AG04450 (cell line): ENCODE data around the gene GPS1. TPM values are rescaled to one million over a fixed set of nuclear protein-coding genes. Genes with fewer than 3 reads are reported as not detected.

Experiments used
- CTCF ChIA-PET: fragments of 300-600, 350-600 bp; formaldehyde crosslinking; extraction: SDS; loops from one replicate; lab custom pipeline; 2022; ENCODE audit warnings: antibody characterized with exemption, inconsistent platforms; lab: Charles Lee
- POLR2A ChIA-PET: fragments of 350-600 bp; formaldehyde crosslinking; extraction: SDS; loops from one replicate; lab custom pipeline; 2021; ENCODE audit warnings: antibody characterized with exemption, inconsistent platforms; lab: Yijun Ruan, JAX
- DNase-seq: peaks from one replicate; pipeline ENCODE4 v3.0.0-alpha.2; 2011; ENCODE audit warnings: low read depth, low spot score
- H3K27ac ChIP-seq: one replicate; pipeline ENCODE4 v1.5.1; 2012; ENCODE audit warnings: low read depth, low read length, control low read depth
- H3K27me3 ChIP-seq: one replicate; pipeline ENCODE4 v1.6.0; 2012; ENCODE audit warnings: low read length; ENCODE audit not compliant: control insufficient read depth, insufficient read depth
- H3K4me3 ChIP-seq: 2 replicates; pipeline ENCODE4 v1.5.1; 2011; ENCODE audit warnings: mild to moderate bottlenecking, low read depth, low read length, control low read depth
- H3K9me3 ChIP-seq: 2 replicates; pipeline ENCODE4 v1.5.1; 2012; ENCODE audit warnings: low read length; ENCODE audit not compliant: control insufficient read depth, insufficient read depth
- polyA plus RNA-seq: library from polyadenylated mRNA; depleted of rRNA; stranded (reverse); fragments of >200 nt; gene quantifications from 2 replicates; pipeline ENCODE4 v1.2.3, GENCODE V29; 2011; rRNA removed
- TF ChIP-seq, protein P1 (sequence below): IDR thresholded peaks from 2 replicates; pipeline ENCODE4 v1.5.1; 2011; ENCODE audit warnings: low read depth, low read length, control low read depth, inconsistent platforms

Gene GPS1
- polyA plus RNA-seq, 1 experiment, result 63.1 TPM

DNA sequence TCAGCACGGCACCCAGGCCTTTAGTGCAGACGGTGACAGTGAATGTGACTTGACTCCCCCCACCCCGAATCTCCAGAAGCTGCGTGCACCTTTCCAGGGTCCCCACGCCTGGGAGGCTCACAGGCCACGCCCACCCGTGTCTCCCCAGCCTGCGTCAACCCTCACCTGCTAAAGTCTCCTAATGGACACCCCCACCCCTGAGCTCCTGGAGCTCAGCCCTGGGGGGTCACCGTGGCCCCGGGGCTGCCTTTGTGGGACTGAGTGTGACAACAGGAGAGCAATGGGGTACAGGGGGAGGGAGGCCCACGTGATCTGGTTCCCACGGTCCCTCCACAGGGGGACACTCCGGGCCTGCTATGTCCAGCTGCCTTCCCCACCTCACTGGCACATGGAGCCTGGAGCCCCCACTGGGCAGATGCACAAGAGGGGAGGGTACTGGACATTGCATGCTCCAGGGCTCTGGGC lies 53.8 kb downstream of the GPS1 start:
- ChIA-PET POLR2A (interaction anchor here (0.7 kb wide), 1 partner anchor 63 kb away, joined by 3 read pairs; no protein-coding TSS in a partner anchor), CTCF (interaction anchor here (0.7 kb wide), 1 partner anchor 79 kb away, joined by 3 read pairs; no protein-coding TSS in a partner anchor)
- TF ChIP-seq, protein P1, sequence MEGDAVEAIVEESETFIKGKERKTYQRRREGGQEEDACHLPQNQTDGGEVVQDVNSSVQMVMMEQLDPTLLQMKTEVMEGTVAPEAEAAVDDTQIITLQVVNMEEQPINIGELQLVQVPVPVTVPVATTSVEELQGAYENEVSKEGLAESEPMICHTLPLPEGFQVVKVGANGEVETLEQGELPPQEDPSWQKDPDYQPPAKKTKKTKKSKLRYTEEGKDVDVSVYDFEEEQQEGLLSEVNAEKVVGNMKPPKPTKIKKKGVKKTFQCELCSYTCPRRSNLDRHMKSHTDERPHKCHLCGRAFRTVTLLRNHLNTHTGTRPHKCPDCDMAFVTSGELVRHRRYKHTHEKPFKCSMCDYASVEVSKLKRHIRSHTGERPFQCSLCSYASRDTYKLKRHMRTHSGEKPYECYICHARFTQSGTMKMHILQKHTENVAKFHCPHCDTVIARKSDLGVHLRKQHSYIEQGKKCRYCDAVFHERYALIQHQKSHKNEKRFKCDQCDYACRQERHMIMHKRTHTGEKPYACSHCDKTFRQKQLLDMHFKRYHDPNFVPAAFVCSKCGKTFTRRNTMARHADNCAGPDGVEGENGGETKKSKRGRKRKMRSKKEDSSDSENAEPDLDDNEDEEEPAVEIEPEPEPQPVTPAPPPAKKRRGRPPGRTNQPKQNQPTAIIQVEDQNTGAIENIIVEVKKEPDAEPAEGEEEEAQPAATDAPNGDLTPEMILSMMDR, result no peak
- Histone ChIP-seq H3K27ac (no peak overlapping the region), H3K9me3 (no peaks in the 10 kb centered on the region; the same call in 1 of the 2 replicates), H3K27me3 (no peaks in the 10 kb centered on the region), H3K4me3 (no peak overlapping the region)
- DNase-seq, result no peak

DNA sequence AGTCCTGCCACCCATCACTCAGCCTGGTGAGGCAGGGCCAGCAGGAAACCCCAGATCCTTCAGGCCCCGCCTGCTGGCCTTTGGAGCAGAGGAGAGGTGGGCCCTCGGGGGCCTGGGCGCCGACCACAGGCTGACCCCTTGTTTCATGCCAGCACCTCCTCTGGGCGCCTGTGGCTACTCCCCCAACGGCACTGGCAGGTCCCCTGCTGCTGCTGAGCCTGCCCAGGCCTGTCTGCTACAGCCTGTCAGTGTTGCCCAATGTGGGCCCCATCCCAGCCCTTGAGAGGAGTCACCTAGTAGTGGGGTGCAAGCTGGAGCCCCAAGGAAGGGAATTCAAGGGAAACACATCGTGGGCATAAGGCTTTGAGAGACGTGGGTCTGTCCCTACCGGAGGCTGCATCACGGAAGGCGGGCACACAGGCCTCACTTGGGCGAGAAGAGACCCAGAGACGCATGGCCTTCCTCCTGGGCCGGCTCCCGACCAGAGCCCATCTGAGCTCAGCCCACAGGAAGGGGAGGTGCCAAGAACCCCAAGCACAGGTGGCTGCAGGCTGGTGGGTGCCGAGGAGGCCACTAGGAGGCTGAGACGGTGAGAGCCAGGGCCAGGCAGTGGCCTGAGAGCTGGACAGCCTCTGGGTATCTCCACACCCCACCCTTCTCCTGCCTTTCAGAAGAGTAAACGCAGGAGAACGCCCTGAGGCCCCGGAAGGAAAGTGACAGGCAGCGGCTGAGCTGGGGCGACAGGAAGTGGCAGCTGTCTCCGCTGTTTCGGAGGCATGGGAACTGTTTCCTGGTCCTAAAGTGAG lies 54.4 kb downstream of the GPS1 start:
- no peak for DNase-seq
- Histone ChIP-seq H3K27me3 (no peaks in the 10 kb centered on the region), H3K4me3 (no peak overlapping the region), H3K9me3 (no peaks in the 10 kb centered on the region; the same call in 1 of the 2 replicates), H3K27ac (no peak overlapping the region)
- ChIA-PET CTCF (interaction anchor here (0.7 kb wide), 1 partner anchor 80 kb away, joined by 3 read pairs; no protein-coding TSS in a partner anchor), POLR2A (interaction anchor here (0.9 kb wide), 1 partner anchor 68 kb away, joined by 3 read pairs; the partner anchor contains the start of gene DCXR)
- TF ChIP-seq, protein P1, result peak; percentile 45

DNA sequence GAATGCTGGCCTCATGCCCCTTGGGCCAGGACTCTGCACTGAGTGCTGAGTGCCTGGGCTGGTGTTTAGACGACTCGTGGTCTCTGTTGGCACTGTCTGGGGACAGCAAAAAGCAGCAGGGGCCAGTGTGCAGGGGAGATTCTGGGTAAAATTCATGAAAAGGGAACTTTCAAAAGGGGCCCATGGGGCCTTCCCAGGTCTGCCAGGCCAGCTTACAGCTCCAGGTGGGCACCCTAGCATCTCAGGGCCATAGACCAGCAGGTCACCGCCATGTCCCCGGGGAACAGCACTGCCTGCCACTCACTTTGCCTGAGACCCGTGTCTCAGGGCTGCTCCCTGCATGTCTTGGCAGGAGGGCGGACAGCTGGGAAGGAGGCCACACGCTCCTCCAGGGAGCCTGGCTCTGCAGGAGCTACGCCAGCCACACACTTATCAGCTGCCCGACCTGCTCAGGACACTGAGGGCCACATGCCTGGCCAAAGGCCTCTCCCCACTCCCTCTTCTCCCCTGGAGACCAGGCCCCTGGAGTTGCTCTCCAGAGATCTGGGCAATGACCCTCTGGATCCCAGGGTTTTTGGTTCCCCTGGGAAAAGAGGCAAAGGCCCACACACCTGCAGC lies 55.1 kb downstream of the GPS1 start:
- TF ChIP-seq, protein P1, result no peak
- ChIA-PET CTCF (no interaction called here), POLR2A (interaction anchor here (0.9 kb wide), 1 partner anchor 69 kb away, joined by 3 read pairs; the partner anchor contains the start of gene DCXR)
- Histone ChIP-seq H3K27me3 (no peaks in the 10 kb centered on the region), H3K9me3 (no peaks in the 10 kb centered on the region; the same call in 1 of the 2 replicates), H3K4me3 (no peak overlapping the region), H3K27ac (no peak overlapping the region)
- DNase-seq, result no peak

Other genes with a start within 250 kb of the GPS1 start
- not detected in 2 replicates for gene GCGR, start 247.7 kb upstream of the GPS1 start, polyA plus RNA-seq
- gene MCRIP1, start 218.6 kb upstream of the GPS1 start, polyA plus RNA-seq, result 63.2 and 88.2 TPM in 2 replicates
- not detected in 2 replicates for gene PPP1R27, start 216.8 kb upstream of the GPS1 start, polyA plus RNA-seq
- 158 and 342 TPM in 2 replicates for gene P4HB, start 191.4 kb upstream of the GPS1 start, polyA plus RNA-seq
- gene ARHGDIA, start 180.6 kb upstream of the GPS1 start, polyA plus RNA-seq, result 62.2 and 78.6 TPM in 2 replicates
- gene ALYREF, start 160.3 kb upstream of the GPS1 start, polyA plus RNA-seq, result 57.7 and 57.8 TPM in 2 replicates
- gene ANAPC11, start 160.2 kb upstream of the GPS1 start, polyA plus RNA-seq, result 213 and 233 TPM in 2 replicates
- gene NPB, start 149.7 kb upstream of the GPS1 start, polyA plus RNA-seq, result 0.20 and 0.30 TPM in 2 replicates
- 25.2 and 31.8 TPM in 2 replicates for gene PCYT2, start 140.5 kb upstream of the GPS1 start, polyA plus RNA-seq
- gene SIRT7, start 133.7 kb upstream of the GPS1 start, polyA plus RNA-seq, result 4.3 and 6.0 TPM in 2 replicates
- gene MAFG, start 124.2 kb upstream of the GPS1 start, polyA plus RNA-seq, result 17.6 and 17.7 TPM in 2 replicates
- gene PYCR1, start 114.6 kb upstream of the GPS1 start, polyA plus RNA-seq, result 103 and 154 TPM in 2 replicates
- not detected in 2 replicates for gene MYADML2, start 104.7 kb upstream of the GPS1 start, polyA plus RNA-seq
- 0.04 TPM in 1 of 2 replicates, not detected in the other for gene NOTUM, start 90.7 kb upstream of the GPS1 start, polyA plus RNA-seq
- 7.1 and 8.8 TPM in 2 replicates for gene ASPSCR1, start 74.3 kb upstream of the GPS1 start, polyA plus RNA-seq
- gene CENPX, start 29.0 kb upstream of the GPS1 start, polyA plus RNA-seq, result 32.5 and 42.2 TPM in 2 replicates
- 3.4 and 4.0 TPM in 2 replicates for gene LRRC45, start 28.6 kb upstream of the GPS1 start, polyA plus RNA-seq
- gene RAC3, start 20.2 kb upstream of the GPS1 start, polyA plus RNA-seq, result 12.9 and 18.7 TPM in 2 replicates
- 35.5 and 55.6 TPM in 2 replicates for gene DCXR, start 14.2 kb upstream of the GPS1 start, polyA plus RNA-seq
- 11.8 and 14.1 TPM in 2 replicates for gene RFNG, start 87 bp upstream of the GPS1 start, polyA plus RNA-seq
- gene DUS1L, start 13.9 kb downstream of the GPS1 start, polyA plus RNA-seq, result 21.4 and 27.0 TPM in 2 replicates
- gene FASN, start 46.3 kb downstream of the GPS1 start, polyA plus RNA-seq, result 6.2 and 9.6 TPM in 2 replicates
- 11.1 and 13.2 TPM in 2 replicates for gene CCDC57, start 160.9 kb downstream of the GPS1 start, polyA plus RNA-seq
- 61.7 and 80.3 TPM in 2 replicates for gene SLC16A3, start 177.1 kb downstream of the GPS1 start, polyA plus RNA-seq
- gene CSNK1D, start 221.8 kb downstream of the GPS1 start, polyA plus RNA-seq, result 74.4 and 89.9 TPM in 2 replicates